Spinal cord (tissue), 10 donors: ENCODE results near the gene NRAP. TPM values are rescaled to one million over a fixed set of nuclear protein-coding genes. Genes with fewer than 3 reads are reported as not detected.
A peak's percentile ranks its signal among the peaks of the same experiment; 100 is the strongest.

Experiments
- DNase-seq, 6 donors: peaks; one replicate each; pipeline versions ENCODE4 v3.0.0 to v3.0.0-alpha.2; 2013 to 2015; ENCODE audit warnings: low spot score in 6 of 6, low read depth in 4 of 6
- H3K27ac ChIP-seq: one replicate; pipeline ENCODE4 v1.5.1; 2013; ENCODE audit warnings: low read depth, low read length, control low read depth
- H3K27me3 ChIP-seq: one replicate; pipeline ENCODE4 v1.6.1; 2013; ENCODE audit warnings: low read length; ENCODE audit not compliant: control insufficient read depth, insufficient read depth
- H3K36me3 ChIP-seq: one replicate; pipeline ENCODE4 v1.6.1; 2013; ENCODE audit warnings: low read length; ENCODE audit not compliant: control insufficient read depth, insufficient read depth
- H3K4me1 ChIP-seq: one replicate; pipeline ENCODE4 v1.6.1; 2013; ENCODE audit warnings: low read length; ENCODE audit not compliant: control insufficient read depth, insufficient read depth
- H3K4me3 ChIP-seq: one replicate; pipeline ENCODE4 v1.5.1; 2013; ENCODE audit warnings: low read depth, low read length, control low read depth
- H3K9me3 ChIP-seq: one replicate; pipeline ENCODE4 v1.6.1; 2013; ENCODE audit warnings: low read length; ENCODE audit not compliant: control insufficient read depth, insufficient read depth
- WGBS: methylation state at CpG from one replicate; pipeline ENCODE4 v1.1.5; 2013; ENCODE audit warnings: missing lambda C conversion rate; ENCODE audit not compliant: insufficient coverage; 5-methylcytosine and 5-hydroxymethylcytosine counted together
- long read RNA-seq, 4 donors: transcript quantifications; one replicate each; lab custom pipeline, GENCODE V29; 2026
- polyA plus RNA-seq, 2 donors: library from polyadenylated mRNA; unstranded; fragments of 120-200 nt; gene quantifications; one replicate each; pipeline ENCODE4 v1.2.1, GENCODE V29; 2013; ENCODE audit not compliant: insufficient read length in 2 of 2
- total RNA-seq, 2 donors: library from RNA; depleted of rRNA in 1 of 2; stranded (reverse); fragments of 120-200 nt in 1 of 2; fragments of >200 nt in 1 of 2; gene quantifications; one replicate each; pipeline versions ENCODE4 v1.2.3 to v1.2.4, GENCODE V29; 2013 to 2014
- donor health status: healthy.

NRAP gene
- total RNA-seq (under 1 TPM; under 0.01 to 0.11 TPM), polyA plus RNA-seq (under 1 TPM; 0.08 to 0.10 TPM)
- long read RNA-seq, donor 1 = 0 reads
- long read RNA-seq, donor 2 = 0 reads
- long read RNA-seq, donor 3 = 0 reads
- long read RNA-seq, donor 4 = 0 reads

GRCh38 chr10:113663908-113664307, at the start of gene NRAP:
TSS of gene NRAP (minus strand) at chr10:113664041. CDS start at chr10:113663882, 159 bp downstream.
- H3K4me1 ChIP-seq = no peaks in the 10 kb centered on the region
- no peak within 1 kb of the TSS for H3K27ac ChIP-seq
- no peaks in the 10 kb centered on the region for H3K27me3 ChIP-seq
- H3K4me3 ChIP-seq = no peak within 1 kb of the TSS
- DNase-seq = no peak
- no CpG with 5 or more reads among the region's 5 CpGs for WGBS
- H3K9me3 ChIP-seq = no peaks in the 10 kb centered on the region
- H3K36me3 ChIP-seq = no peaks in the 10 kb centered on the region

GRCh38 chr10:113713640-113713982, 49.8 kb upstream of the NRAP start:
- Histone ChIP-seq H3K36me3 (peaks cover 4% of the 10 kb centered on the region), H3K27ac (no peak overlapping the region), H3K4me1 (peaks cover 12% of the 10 kb centered on the region), H3K9me3 (no peaks in the 10 kb centered on the region), H3K27me3 (no peaks in the 10 kb centered on the region), H3K4me3 (no peak overlapping the region)
- peak in 1 of 6 donors; percentile 33 for DNase-seq
- WGBS = no CpG with 5 or more reads among the region's 2 CpGs

GRCh38 chr10:113712755-113713639, 49.2 kb upstream of the NRAP start:
- Histone ChIP-seq H3K27me3 (no peaks in the 10 kb centered on the region), H3K27ac (no peak overlapping the region), H3K4me1 (peaks cover 12% of the 10 kb centered on the region), H3K36me3 (peaks cover 4% of the 10 kb centered on the region), H3K9me3 (no peaks in the 10 kb centered on the region), H3K4me3 (no peak overlapping the region)
- WGBS = 72% methylated on average over 3 of the region's 8 CpGs
- no peak for DNase-seq

- WGBS = 80% methylated on average over 2 of the region's 3 CpGs
- Histone ChIP-seq H3K36me3 (peaks cover 4% of the 10 kb centered on the region), H3K4me3 (no peak overlapping the region), H3K9me3 (no peaks in the 10 kb centered on the region), H3K4me1 (peaks cover 13% of the 10 kb centered on the region), H3K27me3 (no peaks in the 10 kb centered on the region), H3K27ac (no peak overlapping the region)
- no peak for DNase-seq
Observed at GRCh38 chr10:113712024-113712423, 48.2 kb upstream of the NRAP start.

- no peak overlapping the region for H3K4me3 ChIP-seq
- 6% methylated on average over 2 of the region's 2 CpGs for WGBS
- peak in 2 of 6 donors; percentile 40 to 74 for DNase-seq
- no peak overlapping the region for H3K27ac ChIP-seq
- peaks cover 14% of the 10 kb centered on the region for H3K4me1 ChIP-seq
- H3K9me3 ChIP-seq = no peaks in the 10 kb centered on the region
- H3K27me3 ChIP-seq = no peaks in the 10 kb centered on the region
- peaks cover 4% of the 10 kb centered on the region for H3K36me3 ChIP-seq
Observed at GRCh38 chr10:113711142-113711541, 47.3 kb upstream of the NRAP start.

GRCh38 chr10:113709221-113709838, 45.5 kb upstream of the NRAP start:
- Histone ChIP-seq H3K9me3 (no peaks in the 10 kb centered on the region), H3K4me3 (no peak overlapping the region), H3K27me3 (no peaks in the 10 kb centered on the region), H3K36me3 (no peaks in the 10 kb centered on the region), H3K4me1 (peaks cover 20% of the 10 kb centered on the region), H3K27ac (no peak overlapping the region)
- WGBS = 35% methylated on average over 4 of the region's 8 CpGs
- DNase-seq = peak in 1 of 6 donors; percentile 83

GRCh38 chr10:113708640-113709039, 44.8 kb upstream of the NRAP start:
- H3K4me1 ChIP-seq = peaks cover 20% of the 10 kb centered on the region
- H3K36me3 ChIP-seq = no peaks in the 10 kb centered on the region
- H3K27me3 ChIP-seq = no peaks in the 10 kb centered on the region
- no peak for DNase-seq
- no peaks in the 10 kb centered on the region for H3K9me3 ChIP-seq
- WGBS = no CpG with 5 or more reads among the region's 6 CpGs
- no peak overlapping the region for H3K4me3 ChIP-seq
- H3K27ac ChIP-seq = no peak overlapping the region

GRCh38 chr10:113706623-113707022, 42.8 kb upstream of the NRAP start:
- Histone ChIP-seq H3K4me1 (peaks cover 18% of the 10 kb centered on the region), H3K4me3 (no peak overlapping the region), H3K36me3 (no peaks in the 10 kb centered on the region), H3K27ac (no peak overlapping the region), H3K27me3 (no peaks in the 10 kb centered on the region), H3K9me3 (no peaks in the 10 kb centered on the region)
- DNase-seq = no peak
- WGBS = 100% methylated on average over 1 of the region's 5 CpGs

GRCh38 chr10:113705344-113705652, 41.5 kb upstream of the NRAP start:
- Histone ChIP-seq H3K36me3 (no peaks in the 10 kb centered on the region), H3K4me3 (no peak overlapping the region), H3K4me1 (peaks cover 13% of the 10 kb centered on the region), H3K9me3 (no peaks in the 10 kb centered on the region), H3K27me3 (no peaks in the 10 kb centered on the region), H3K27ac (no peak overlapping the region)
- no peak for DNase-seq
